Measurements from ENCODE around the gene PNPLA8.
A peak's percentile ranks its signal among the peaks of the same experiment; 100 is the strongest.

PNPLA8 gene

DNA sequence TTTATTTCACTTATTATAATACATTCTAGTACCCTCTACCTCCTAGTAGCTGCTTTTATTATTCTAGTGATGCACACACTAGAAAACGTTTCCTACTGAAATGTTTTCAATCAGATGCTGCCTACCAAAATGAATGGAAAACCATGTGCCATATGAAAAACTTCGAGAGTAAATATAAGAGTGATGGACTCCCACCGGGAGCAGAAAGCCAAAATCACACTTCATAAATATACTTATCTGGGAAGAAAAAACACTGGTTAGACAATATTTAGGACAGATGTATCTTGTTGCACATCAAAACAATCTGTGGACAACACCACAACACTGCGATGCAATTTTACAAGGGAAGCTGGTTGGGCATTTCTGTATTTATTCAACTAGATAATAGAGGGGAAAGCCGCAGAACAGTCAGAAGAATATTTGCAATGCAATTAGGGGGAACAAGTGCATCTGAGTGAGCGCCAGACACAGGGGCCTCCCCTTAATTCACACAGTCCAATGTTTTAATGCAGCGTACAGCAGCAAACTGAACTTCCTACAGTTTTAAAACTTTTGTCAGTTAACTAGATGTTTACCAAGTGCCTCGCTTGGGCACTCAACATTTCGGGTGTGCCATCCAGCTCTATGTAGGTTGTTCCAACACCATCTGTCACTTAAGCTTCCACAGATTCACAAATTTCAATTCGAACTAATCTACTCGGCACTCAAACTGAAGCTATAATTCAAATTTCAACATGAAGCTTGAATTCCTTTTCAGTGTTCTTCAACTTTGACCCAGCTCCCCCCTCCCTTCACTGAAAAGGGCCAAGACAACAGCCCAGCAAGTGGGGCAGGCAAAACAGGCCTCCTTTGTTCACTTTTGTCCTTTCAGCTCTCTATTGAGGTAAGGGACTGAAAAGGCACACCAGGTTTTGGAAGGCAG lies 77.1 kb downstream of the PNPLA8 start (continued):
- TF ChIP-seq ZNF561 (tag by site-specific recombination; IDR thresholded peaks at IDR 0.05; ENCODE audit: borderline replicate concordance) (no peak), ZNF624 (tag by site-specific recombination; IDR thresholded peaks at IDR 0.05) (no peak), ZNF37A (tag by site-specific recombination; IDR thresholded peaks at IDR 0.05) (no peak), ZNF184 (tag by site-specific recombination; IDR thresholded peaks at IDR 0.05) (no peak), ZNF433 (tag by site-specific recombination; IDR thresholded peaks at IDR 0.05; ENCODE audit: low read depth) (no peak), ZNF670 (tag by site-specific recombination; IDR thresholded peaks at IDR 0.05; ENCODE audit: low read depth) (no peak), ZNF677 (tag by site-specific recombination; IDR thresholded peaks at IDR 0.05) (no peak), ZNF24 (tag by site-specific recombination; IDR thresholded peaks at IDR 0.05) (peak; percentile 67), ZBTB48 (tag by site-specific recombination; IDR thresholded peaks at IDR 0.05) (no peak), ZNF366 (tag by site-specific recombination; conservative IDR thresholded peaks at IDR 0.05) (no peak), ZFP69B (tag by site-specific recombination; IDR thresholded peaks at IDR 0.05) (no peak), ZNF626 (tag by site-specific recombination; IDR thresholded peaks at IDR 0.05) (no peak), ZNF549 (tag by site-specific recombination; IDR thresholded peaks at IDR 0.05) (no peak), ZNF423 (tag by site-specific recombination; IDR thresholded peaks at IDR 0.05) (no peak), KLF16 (tag by site-specific recombination; IDR thresholded peaks at IDR 0.05) (no peak), GFI1B (tag by site-specific recombination; IDR thresholded peaks at IDR 0.05) (no peak), PRDM1 (tag by site-specific recombination; IDR thresholded peaks at IDR 0.05) (no peak), ZNF391 (tag by site-specific recombination; IDR thresholded peaks at IDR 0.05; ENCODE audit: borderline replicate concordance, low read depth) (no peak), ZNF175 (tag by site-specific recombination; IDR thresholded peaks at IDR 0.05) (no peak), HOXD13 (CRISPR knock-in tag; IDR thresholded peaks at IDR 0.05; ENCODE audit: borderline replicate concordance) (no peak), ZNF155 (tag by site-specific recombination; IDR thresholded peaks at IDR 0.05) (no peak), REPIN1 (tag by site-specific recombination; IDR thresholded peaks at IDR 0.05; ENCODE audit: low read depth) (no peak), PRDM10 (tag by site-specific recombination; IDR thresholded peaks at IDR 0.05) (peak; percentile 69), ZNF664 (tag by site-specific recombination; IDR thresholded peaks at IDR 0.05) (no peak), KLF7 (tag by site-specific recombination; IDR thresholded peaks at IDR 0.05; ENCODE audit: borderline replicate concordance) (no peak), TRIM28 (IDR thresholded peaks at IDR 0.05; ENCODE audit: borderline replicate concordance, low read length) (no peak), PBX3 (CRISPR knock-in tag; IDR thresholded peaks at IDR 0.05) (no peak), ZEB2 (tag by site-specific recombination; IDR thresholded peaks at IDR 0.05) (0 out of 2 replicates have a peak, but pooled peaks have one; percentile 40)
- TF ChIP-seq, protein P1, sequence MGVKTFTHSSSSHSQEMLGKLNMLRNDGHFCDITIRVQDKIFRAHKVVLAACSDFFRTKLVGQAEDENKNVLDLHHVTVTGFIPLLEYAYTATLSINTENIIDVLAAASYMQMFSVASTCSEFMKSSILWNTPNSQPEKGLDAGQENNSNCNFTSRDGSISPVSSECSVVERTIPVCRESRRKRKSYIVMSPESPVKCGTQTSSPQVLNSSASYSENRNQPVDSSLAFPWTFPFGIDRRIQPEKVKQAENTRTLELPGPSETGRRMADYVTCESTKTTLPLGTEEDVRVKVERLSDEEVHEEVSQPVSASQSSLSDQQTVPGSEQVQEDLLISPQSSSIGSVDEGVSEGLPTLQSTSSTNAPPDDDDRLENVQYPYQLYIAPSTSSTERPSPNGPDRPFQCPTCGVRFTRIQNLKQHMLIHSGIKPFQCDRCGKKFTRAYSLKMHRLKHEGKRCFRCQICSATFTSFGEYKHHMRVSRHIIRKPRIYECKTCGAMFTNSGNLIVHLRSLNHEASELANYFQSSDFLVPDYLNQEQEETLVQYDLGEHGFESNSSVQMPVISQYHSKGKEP (tag by site-specific recombination; IDR thresholded peaks at IDR 0.05) = peak; percentile 56; the same call in 1 of the 2 replicates
- TF ChIP-seq, protein P2, sequence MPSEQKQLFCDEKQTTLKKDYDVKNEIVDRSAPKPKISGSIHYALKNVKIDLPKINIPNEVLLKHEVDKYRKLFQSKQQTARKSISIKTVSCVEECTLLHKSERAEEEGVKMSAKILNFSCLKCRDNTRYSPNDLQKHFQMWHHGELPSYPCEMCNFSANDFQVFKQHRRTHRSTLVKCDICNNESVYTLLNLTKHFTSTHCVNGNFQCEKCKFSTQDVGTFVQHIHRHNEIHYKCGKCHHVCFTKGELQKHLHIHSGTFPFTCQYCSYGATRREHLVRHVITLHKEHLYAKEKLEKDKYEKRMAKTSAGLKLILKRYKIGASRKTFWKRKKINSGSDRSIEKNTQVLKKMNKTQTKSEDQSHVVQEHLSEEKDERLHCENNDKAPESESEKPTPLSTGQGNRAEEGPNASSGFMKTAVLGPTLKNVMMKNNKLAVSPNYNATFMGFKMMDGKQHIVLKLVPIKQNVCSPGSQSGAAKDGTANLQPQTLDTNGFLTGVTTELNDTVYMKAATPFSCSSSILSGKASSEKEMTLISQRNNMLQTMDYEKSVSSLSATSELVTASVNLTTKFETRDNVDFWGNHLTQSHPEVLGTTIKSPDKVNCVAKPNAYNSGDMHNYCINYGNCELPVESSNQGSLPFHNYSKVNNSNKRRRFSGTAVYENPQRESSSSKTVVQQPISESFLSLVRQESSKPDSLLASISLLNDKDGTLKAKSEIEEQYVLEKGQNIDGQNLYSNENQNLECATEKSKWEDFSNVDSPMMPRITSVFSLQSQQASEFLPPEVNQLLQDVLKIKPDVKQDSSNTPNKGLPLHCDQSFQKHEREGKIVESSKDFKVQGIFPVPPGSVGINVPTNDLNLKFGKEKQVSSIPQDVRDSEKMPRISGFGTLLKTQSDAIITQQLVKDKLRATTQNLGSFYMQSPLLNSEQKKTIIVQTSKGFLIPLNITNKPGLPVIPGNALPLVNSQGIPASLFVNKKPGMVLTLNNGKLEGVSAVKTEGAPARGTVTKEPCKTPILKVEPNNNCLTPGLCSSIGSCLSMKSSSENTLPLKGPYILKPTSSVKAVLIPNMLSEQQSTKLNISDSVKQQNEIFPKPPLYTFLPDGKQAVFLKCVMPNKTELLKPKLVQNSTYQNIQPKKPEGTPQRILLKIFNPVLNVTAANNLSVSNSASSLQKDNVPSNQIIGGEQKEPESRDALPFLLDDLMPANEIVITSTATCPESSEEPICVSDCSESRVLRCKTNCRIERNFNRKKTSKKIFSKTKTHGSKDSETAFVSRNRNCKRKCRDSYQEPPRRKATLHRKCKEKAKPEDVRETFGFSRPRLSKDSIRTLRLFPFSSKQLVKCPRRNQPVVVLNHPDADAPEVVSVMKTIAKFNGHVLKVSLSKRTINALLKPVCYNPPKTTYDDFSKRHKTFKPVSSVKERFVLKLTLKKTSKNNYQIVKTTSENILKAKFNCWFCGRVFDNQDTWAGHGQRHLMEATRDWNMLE (tag by site-specific recombination; conservative IDR thresholded peaks at IDR 0.05; ENCODE audit: low read depth) = no peak

Data from HEK293 (cell line).